ENCODE results near the gene ROBO4. TPM values are rescaled to one million over a fixed set of nuclear protein-coding genes. Genes with fewer than 3 reads are reported as not detected.

The ROBO4 gene
- total RNA-seq, 1 donor from 2014 or later = 0.25 TPM

DNA sequence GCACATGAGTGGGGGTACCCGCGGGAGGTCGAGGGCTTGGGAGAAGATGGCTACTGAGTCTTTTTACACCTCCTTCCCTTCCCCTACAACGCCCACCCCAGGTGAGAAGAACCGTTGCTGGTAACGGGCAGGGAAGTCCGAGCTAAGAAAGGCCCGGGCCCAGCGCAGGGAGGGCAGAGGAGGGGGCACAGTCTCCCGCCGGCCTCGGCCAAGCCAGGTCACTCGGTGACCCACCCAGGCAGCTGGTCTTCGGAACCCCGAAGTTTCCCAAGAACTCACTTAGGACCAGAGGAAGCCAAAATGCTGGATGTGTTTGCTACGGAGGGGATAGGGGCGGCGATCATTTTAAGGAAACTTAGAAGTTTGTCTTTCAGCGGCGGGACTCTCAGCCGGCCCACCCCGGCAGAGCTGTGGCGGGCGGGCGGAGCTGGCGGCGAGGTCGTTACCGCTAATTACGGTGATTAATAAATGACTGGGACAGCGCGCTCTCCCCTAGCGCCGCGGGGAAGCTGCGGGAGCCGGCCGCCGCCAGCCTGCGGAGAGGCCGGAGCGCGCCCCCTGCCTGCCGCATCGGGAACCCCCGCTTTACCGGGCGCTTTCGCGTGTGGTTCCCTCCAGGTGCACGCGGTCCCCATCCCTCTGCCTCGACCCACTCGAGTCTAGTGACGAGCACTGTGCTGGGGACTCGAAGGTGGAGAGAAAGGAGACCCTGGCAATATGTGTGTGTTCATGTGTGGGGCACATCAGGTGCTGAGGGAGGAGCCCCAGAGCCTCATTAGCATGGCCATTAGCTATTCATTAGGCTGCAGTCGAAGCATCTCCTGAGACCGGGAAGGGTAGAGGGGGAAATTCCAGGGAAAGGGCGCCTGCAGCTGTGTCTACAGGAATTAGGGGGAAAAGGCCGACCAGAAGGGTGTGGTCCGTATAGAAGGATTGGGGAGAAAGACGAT is 31.5 kb downstream of the ROBO4 start:
- Histone ChIP-seq H2AFZ (ENCODE audit: low read depth, low read length) (peak overlapping the region; percentile 59), H3K27ac (ENCODE audit: low read depth, low read length) (no peak overlapping the region), H3K4me3 (ENCODE audit: insufficient read depth, low read depth, low read length) (peak overlapping the region; percentile 22), H4K20me1 (ENCODE audit: insufficient read depth, low read length) (peaks cover 7% of the 10 kb centered on the region), H3K79me2 (ENCODE audit: insufficient read depth, low read length) (no peaks in the 10 kb centered on the region), H3K36me3 (ENCODE audit: insufficient read depth, low read length) (no peaks in the 10 kb centered on the region), H3K27me3 (ENCODE audit: insufficient read depth, low read length) (peaks cover 93% of the 10 kb centered on the region), H3K9ac (ENCODE audit: low read length) (no peak overlapping the region), H3K4me1 (ENCODE audit: insufficient read depth, low read length) (peaks cover 11% of the 10 kb centered on the region), H3K4me2 (ENCODE audit: low read length) (peak overlapping the region; percentile 72), H3K9me3 (ENCODE audit: insufficient read depth, low read depth, low read length) (peaks cover 5% of the 10 kb centered on the region)
- Mint-ChIP-seq H3K4me1 (ENCODE audit: low read depth, unreplicated experiment) (peaks cover 6% of the 10 kb centered on the region), H3K9me3 (ENCODE audit: unreplicated experiment) (peaks cover 2% of the 10 kb centered on the region), H3K4me3 (ENCODE audit: unreplicated experiment) (peak overlapping the region; percentile 34), H3K27ac (ENCODE audit: unreplicated experiment) (no peak overlapping the region), H3K27me3 (ENCODE audit: low read depth, unreplicated experiment) (peaks cover 94% of the 10 kb centered on the region), H3K36me3 (ENCODE audit: low read depth, unreplicated experiment) (peaks cover 1% of the 10 kb centered on the region)
- FAIRE-seq (no peak), DNase-seq (ENCODE audit: low read depth) (no peak)
- peak; percentile 86 for TF ChIP-seq EZH2 (IDR thresholded peaks at IDR 0.05; ENCODE audit: insufficient read depth, low read length)
- TF ChIP-seq, protein P1, sequence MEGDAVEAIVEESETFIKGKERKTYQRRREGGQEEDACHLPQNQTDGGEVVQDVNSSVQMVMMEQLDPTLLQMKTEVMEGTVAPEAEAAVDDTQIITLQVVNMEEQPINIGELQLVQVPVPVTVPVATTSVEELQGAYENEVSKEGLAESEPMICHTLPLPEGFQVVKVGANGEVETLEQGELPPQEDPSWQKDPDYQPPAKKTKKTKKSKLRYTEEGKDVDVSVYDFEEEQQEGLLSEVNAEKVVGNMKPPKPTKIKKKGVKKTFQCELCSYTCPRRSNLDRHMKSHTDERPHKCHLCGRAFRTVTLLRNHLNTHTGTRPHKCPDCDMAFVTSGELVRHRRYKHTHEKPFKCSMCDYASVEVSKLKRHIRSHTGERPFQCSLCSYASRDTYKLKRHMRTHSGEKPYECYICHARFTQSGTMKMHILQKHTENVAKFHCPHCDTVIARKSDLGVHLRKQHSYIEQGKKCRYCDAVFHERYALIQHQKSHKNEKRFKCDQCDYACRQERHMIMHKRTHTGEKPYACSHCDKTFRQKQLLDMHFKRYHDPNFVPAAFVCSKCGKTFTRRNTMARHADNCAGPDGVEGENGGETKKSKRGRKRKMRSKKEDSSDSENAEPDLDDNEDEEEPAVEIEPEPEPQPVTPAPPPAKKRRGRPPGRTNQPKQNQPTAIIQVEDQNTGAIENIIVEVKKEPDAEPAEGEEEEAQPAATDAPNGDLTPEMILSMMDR (IDR thresholded peaks at IDR 0.05; ENCODE audit: insufficient read depth, low read depth, low read length) = peak; percentile 42

DNA sequence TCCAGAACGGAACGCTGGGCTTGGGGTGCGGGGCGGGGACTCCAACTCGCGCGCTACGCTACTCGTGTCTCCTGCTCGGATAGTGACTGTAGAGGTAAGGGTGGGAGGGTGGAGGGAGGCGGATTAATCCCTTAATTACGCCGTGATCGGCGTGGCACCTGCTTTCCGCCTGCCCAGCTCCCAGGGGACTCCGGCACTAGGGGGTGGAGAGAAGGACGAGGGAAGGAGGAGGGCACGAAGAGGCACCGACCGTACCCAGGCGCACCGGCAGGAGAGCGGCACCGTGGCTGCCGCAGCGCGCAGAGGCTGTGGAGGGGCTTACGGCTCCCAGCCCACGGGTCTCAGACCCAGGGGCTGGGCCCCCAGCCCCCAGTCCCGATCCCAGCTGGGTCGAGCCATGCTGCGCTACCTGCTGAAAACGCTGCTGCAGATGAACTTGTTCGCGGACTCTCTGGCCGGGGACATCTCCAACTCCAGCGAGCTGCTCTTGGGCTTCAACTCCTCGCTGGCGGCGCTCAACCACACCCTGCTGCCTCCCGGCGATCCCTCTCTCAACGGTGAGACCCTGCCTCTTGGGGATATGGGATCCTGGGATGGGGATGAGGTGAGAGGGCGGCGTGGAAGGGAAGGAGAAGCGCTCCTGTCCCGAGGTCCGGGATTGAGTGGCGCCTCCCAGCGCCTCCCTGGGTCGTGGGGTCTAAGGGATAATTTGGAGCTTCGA is 32.3 kb downstream of the ROBO4 start, which contains the start of gene ROBO3:
Gene ROBO3 (plus strand): TSS at position 252 of the 721 bp plus-strand sequence. CDS start 146 bp downstream, at position 398.
- no peak within 1 kb of the TSS for H3K27ac ChIP-seq (ENCODE audit: low read depth, low read length)
- H3K36me3 ChIP-seq (ENCODE audit: insufficient read depth, low read length) = no peaks in the 10 kb centered on the region
- H3K4me1 Mint-ChIP-seq (ENCODE audit: low read depth, unreplicated experiment) = peaks cover 6% of the 10 kb centered on the region
- peak within 1 kb of the TSS; percentile 72 for H3K4me2 ChIP-seq (ENCODE audit: low read length)
- peak within 1 kb of the TSS; percentile 59 for H2AFZ ChIP-seq (ENCODE audit: low read depth, low read length)
- TF ChIP-seq, protein P1 (IDR thresholded peaks at IDR 0.05; ENCODE audit: insufficient read depth, low read depth, low read length) = no peak
- TF ChIP-seq EZH2 (IDR thresholded peaks at IDR 0.05; ENCODE audit: insufficient read depth, low read length) = peak; percentile 82
- H3K4me3 Mint-ChIP-seq (ENCODE audit: unreplicated experiment) = peak within 1 kb of the TSS; percentile 34
- peaks cover 1% of the 10 kb centered on the region for H3K36me3 Mint-ChIP-seq (ENCODE audit: low read depth, unreplicated experiment)
- DNase-seq (ENCODE audit: low read depth) = no peak
- no peak within 1 kb of the TSS for H3K27ac Mint-ChIP-seq (ENCODE audit: unreplicated experiment)
- H4K20me1 ChIP-seq (ENCODE audit: insufficient read depth, low read length) = peaks cover 7% of the 10 kb centered on the region
- no peaks in the 10 kb centered on the region for H3K79me2 ChIP-seq (ENCODE audit: insufficient read depth, low read length)
- H3K27me3 Mint-ChIP-seq (ENCODE audit: low read depth, unreplicated experiment) = peaks cover 94% of the 10 kb centered on the region
- peaks cover 5% of the 10 kb centered on the region for H3K9me3 ChIP-seq (ENCODE audit: insufficient read depth, low read depth, low read length)
- peaks cover 2% of the 10 kb centered on the region for H3K9me3 Mint-ChIP-seq (ENCODE audit: unreplicated experiment)
- peak within 1 kb of the TSS; percentile 22 for H3K4me3 ChIP-seq (ENCODE audit: insufficient read depth, low read depth, low read length)
- no peak within 1 kb of the TSS for H3K9ac ChIP-seq (ENCODE audit: low read length)
- peaks cover 95% of the 10 kb centered on the region for H3K27me3 ChIP-seq (ENCODE audit: insufficient read depth, low read length)
- FAIRE-seq = no peak
- H3K4me1 ChIP-seq (ENCODE audit: insufficient read depth, low read length) = peaks cover 11% of the 10 kb centered on the region
